ENCODE results near the gene GDE1.

DNA sequence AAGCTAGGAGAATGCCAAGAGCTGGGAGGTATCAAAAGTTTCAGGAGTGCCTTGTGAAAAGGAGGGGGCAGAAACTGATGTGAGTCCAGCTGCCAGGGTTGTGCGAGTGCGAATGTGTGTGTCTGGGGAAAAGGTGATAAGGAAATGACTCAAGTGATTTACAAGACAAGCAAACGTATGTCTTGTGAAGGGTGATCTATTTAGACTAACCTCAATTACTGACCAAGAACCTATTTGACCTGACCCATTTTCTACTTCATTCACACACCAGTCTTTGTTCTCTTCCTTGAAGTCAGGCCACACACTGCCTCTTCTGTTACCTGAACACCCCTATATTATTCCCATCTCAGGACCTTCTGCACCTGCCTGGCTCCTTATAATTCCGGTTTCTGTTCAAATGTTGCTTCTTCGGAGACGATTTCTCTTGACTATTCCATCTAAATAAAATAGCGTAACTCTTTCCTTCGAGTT lies 1.0 kb downstream of the GDE1 start:
- TF ChIP-seq, protein P1, sequence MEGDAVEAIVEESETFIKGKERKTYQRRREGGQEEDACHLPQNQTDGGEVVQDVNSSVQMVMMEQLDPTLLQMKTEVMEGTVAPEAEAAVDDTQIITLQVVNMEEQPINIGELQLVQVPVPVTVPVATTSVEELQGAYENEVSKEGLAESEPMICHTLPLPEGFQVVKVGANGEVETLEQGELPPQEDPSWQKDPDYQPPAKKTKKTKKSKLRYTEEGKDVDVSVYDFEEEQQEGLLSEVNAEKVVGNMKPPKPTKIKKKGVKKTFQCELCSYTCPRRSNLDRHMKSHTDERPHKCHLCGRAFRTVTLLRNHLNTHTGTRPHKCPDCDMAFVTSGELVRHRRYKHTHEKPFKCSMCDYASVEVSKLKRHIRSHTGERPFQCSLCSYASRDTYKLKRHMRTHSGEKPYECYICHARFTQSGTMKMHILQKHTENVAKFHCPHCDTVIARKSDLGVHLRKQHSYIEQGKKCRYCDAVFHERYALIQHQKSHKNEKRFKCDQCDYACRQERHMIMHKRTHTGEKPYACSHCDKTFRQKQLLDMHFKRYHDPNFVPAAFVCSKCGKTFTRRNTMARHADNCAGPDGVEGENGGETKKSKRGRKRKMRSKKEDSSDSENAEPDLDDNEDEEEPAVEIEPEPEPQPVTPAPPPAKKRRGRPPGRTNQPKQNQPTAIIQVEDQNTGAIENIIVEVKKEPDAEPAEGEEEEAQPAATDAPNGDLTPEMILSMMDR (conservative IDR thresholded peaks at IDR 0.05; ENCODE audit: low read depth, low read length): no peak
- no peak for TF ChIP-seq EZH2 (IDR thresholded peaks at IDR 0.05; ENCODE audit: low read length, unreplicated experiment)

All from PC-3 (cell line).